OCI-LY1 (cell line): ENCODE measurements around the gene H1-8.
"Not testable (repeated sequence)": the region's sequence is repeated elsewhere in the genome, so short reads cannot be mapped to it uniquely, and the experiment has no call there.

Experiments used
- CTCF ChIP-seq: fragments of 200-600 bp; sonication (generic), shearing (Covaris generic); IDR thresholded peaks from 2 replicates; pipeline ENCODE4 v1.5.1; 2017; ENCODE audit warnings: mild to moderate bottlenecking, antibody characterized with exemption, low read length, moderate library complexity, mixed read lengths
- EZH2 ChIP-seq: fragments of 200-600 bp; sonication (generic), shearing (Covaris generic); IDR thresholded peaks from 2 replicates; pipeline ENCODE4 v1.8.0; 2017; ENCODE audit warnings: borderline replicate concordance, mixed run types, mild to moderate bottlenecking, antibody characterized with exemption, low read length, moderate library complexity, mixed read lengths

GRCh38 chr3:129497876-129498275 lies 45.1 kb upstream of the H1-8 start:
- TF ChIP-seq CTCF, EZH2: not testable (repeated sequence)
